OCI-LY3 (cell line): ENCODE data around the gene TGFBRAP1.

Source experiments
- CTCF ChIP-seq: fragments of 200-600, 300-600 bp; sonication (generic); IDR thresholded peaks from 2 replicates; pipeline ENCODE4 v1.5.1; 2014; ENCODE audit warnings: antibody characterized with exemption, low read length, low read depth
- EZH2phosphoT487 ChIP-seq: fragments of 200-600 bp; shearing (Covaris generic); IDR thresholded peaks from 2 replicates; pipeline ENCODE4 v1.6.1; 2018; ENCODE audit warnings: antibody characterized with exemption, mixed run types, low read depth

GRCh38 chr2:105279126-105279525 lies 50.4 kb downstream of the TGFBRAP1 start:
- no peak for TF ChIP-seq CTCF
- no peak for TF ChIP-seq EZH2phosphoT487
